ENCODE data around the gene CDK16. TPM values are rescaled to one million over a fixed set of nuclear protein-coding genes. Genes with fewer than 3 reads are reported as not detected.

Gene CDK16
- total and polyA plus RNA-seq, 2 donors (not counting 3 experiments of a cell fraction or from before 2014, with no cell fraction given), result 99.9 to 149 TPM

DNA sequence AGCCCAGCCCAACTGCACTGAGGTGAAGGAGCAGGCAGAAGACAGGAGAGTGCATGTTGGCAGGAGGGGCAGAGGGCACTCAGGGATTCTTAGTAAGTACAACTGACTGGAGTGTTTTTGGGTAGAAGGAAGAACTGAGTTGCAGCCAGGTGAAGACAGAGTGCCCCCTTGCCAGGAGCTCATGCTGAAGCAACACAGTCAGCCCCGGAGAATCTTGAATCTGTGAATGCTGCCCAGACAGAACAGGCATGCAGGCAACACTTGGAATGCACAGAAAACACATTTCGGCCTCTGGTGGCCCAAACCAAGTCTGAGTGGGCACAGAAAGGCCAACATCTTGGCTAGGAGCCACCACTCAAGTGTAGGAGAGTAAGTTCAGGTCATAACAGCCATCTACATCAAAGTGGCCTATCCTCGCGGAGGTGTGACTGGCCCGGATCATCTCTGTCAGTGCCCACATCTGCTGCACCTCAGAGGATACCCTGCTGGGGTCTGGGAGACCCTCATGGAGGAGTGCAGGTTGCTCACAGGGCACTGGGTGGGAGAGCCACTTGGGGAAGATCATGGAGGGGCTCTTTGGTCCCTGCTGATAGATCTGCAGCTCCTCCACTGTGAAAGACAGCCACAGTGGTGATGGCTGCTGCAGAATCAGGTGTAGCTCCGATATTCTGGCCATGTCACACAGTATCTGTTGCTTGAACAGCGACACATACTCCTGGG lies 54.7 kb downstream of the CDK16 start:
- intact Hi-C loops (cut with micrococcal nuclease) (no loop called here), dilution Hi-C loops (cut with MboI; ENCODE audit: extremely low pct_ligation_motif_present, low sequenced_read_pairs) (no loop called here)
- Histone ChIP-seq H3K36me3 (ENCODE audit: control insufficient read depth in 2 of 2, extremely low read depth in 1 of 2, insufficient read depth in 2 of 2, low read length in 2 of 2) (no peaks in the 10 kb centered on the region), H3K27me3 (ENCODE audit: control insufficient read depth in 2 of 2, insufficient read depth in 2 of 2, low read length in 2 of 2) (no peaks in the 10 kb centered on the region), H4K20me1 (replicated peaks; ENCODE audit: control insufficient read depth, extremely low read depth, insufficient read depth, low read length) (no peaks in the 10 kb centered on the region), H3K9ac (replicated peaks; ENCODE audit: extremely low read depth, insufficient read depth, low read length) (no peak overlapping the region), H3K27ac (ENCODE audit: insufficient read depth, low read depth, low read length) (no peak overlapping the region), H3K4me2 (ENCODE audit: insufficient read depth, low read length) (no peak overlapping the region), H3K4me3 (replicated peaks in 1 of 3; ENCODE audit: insufficient read depth in 1 of 3, low read depth in 1 of 3, low read length in 3 of 3) (no peak overlapping the region), H3K9me3 (replicated peaks; ENCODE audit: control insufficient read depth, insufficient read depth, low read length) (no peaks in the 10 kb centered on the region), H2AFZ (ENCODE audit: low read depth, low read length) (no peak overlapping the region), H3K9me1 (replicated peaks; ENCODE audit: control insufficient read depth, extremely low read depth, insufficient read depth, low read length) (no peaks in the 10 kb centered on the region), H3K79me2 (ENCODE audit: control insufficient read depth, insufficient read depth, low read length) (no peaks in the 10 kb centered on the region), H3K4me1 (ENCODE audit: control insufficient read depth, extremely low read depth, insufficient read depth, low read length) (no peaks in the 10 kb centered on the region)
- no TSS peak for BruUV-seq (replicated peaks)
- TF ChIP-seq MAX (IDR thresholded peaks at IDR 0.05; ENCODE audit: insufficient read depth, insufficient read length) (no peak), MYC (IDR thresholded peaks at IDR 0.05; ENCODE audit: low read depth, low read length) (no peak), EZH2 (IDR thresholded peaks at IDR 0.05; ENCODE audit: borderline replicate concordance, low read depth, low read length, severe bottlenecking) (no peak), GATA2 (IDR thresholded peaks at IDR 0.05; ENCODE audit: insufficient read depth, insufficient read length, low read depth, low read length) (no peak), JUN (IDR thresholded peaks at IDR 0.05; ENCODE audit: borderline replicate concordance, insufficient read depth, insufficient read length, low read depth) (no peak), POLR2A (IDR thresholded peaks at IDR 0.05; ENCODE audit: low read depth, low read length) (no peak), FOS (IDR thresholded peaks at IDR 0.05; ENCODE audit: borderline replicate concordance, insufficient read depth, low read length) (no peak), POLR2AphosphoS5 (IDR thresholded peaks at IDR 0.05; ENCODE audit: insufficient read depth, low read depth, low read length) (no peak)
- TF ChIP-seq, protein P1, sequence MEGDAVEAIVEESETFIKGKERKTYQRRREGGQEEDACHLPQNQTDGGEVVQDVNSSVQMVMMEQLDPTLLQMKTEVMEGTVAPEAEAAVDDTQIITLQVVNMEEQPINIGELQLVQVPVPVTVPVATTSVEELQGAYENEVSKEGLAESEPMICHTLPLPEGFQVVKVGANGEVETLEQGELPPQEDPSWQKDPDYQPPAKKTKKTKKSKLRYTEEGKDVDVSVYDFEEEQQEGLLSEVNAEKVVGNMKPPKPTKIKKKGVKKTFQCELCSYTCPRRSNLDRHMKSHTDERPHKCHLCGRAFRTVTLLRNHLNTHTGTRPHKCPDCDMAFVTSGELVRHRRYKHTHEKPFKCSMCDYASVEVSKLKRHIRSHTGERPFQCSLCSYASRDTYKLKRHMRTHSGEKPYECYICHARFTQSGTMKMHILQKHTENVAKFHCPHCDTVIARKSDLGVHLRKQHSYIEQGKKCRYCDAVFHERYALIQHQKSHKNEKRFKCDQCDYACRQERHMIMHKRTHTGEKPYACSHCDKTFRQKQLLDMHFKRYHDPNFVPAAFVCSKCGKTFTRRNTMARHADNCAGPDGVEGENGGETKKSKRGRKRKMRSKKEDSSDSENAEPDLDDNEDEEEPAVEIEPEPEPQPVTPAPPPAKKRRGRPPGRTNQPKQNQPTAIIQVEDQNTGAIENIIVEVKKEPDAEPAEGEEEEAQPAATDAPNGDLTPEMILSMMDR (IDR thresholded peaks at IDR 0.05; ENCODE audit: extremely low read depth in 1 of 2, insufficient read depth in 1 of 2, low read depth in 1 of 2, low read length in 2 of 2), result no peak
- DNase-seq (ENCODE audit: low read depth, low spot score) (no peak), FAIRE-seq (no peak)
- ChIA-PET CTCF (no interaction called here), POLR2A (no interaction called here)

Data from endothelial cell of umbilical vein (primary cell).